GM20000 (cell line): ENCODE data around the gene PMPCA.
"Not testable (repeated sequence)": the region's sequence is repeated elsewhere in the genome, so short reads cannot be mapped to it uniquely, and the experiment has no call there.

Experiments used
- DNase-seq: peaks from one replicate; pipeline ENCODE4 v3.0.0; 2012; ENCODE audit warnings: low spot score
- TF ChIP-seq, protein P1 (sequence below): IDR thresholded peaks from 2 replicates; pipeline ENCODE4 v1.5.1; 2012; ENCODE audit warnings: mild to moderate bottlenecking, control low read depth; ENCODE audit errors: extremely low read depth, missing control alignments

PMPCA gene

DNA sequence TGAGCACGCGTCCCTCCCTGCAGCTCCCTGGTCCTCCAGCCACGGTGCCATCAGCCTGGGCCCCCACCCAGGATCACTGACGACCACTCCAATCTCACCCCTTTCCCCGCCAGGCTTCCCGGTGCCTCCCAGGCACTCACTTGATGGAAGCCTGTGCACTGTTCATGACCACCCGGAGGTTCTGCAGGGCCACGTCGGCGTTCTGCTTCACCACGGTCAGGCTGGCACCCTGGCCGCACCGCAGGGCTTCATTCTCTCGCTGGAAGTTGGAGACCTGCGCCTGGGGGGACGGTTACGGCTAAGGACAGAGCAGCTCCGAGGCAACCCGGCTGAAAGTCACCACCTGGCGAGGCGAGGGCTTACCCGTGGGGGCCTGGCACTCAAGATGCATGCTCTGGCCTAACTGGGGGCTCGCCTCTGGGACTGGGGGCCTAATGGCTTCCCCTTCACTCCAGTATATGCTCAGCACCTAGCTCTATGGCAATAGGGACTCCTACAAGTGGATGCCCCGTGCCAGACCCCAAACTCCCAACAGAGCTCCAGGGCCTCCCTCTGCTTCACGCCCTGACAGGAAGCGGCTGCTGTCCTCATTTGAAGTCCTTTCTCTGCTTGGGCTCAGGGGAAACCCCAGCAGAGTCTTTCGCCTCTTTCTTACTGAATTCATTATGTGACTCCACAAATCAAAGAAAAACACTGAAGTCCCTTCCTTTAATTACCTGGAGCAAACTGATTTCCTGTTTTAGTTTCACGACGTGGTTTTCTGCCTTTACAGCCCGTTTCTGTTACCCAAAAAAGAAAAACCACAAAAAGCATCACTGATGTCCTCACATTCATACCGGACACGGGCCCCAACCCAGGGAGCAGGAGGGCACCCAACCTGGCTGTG is 6.3 kb upstream of the PMPCA start:
- DNase-seq, result peak; percentile 79
- TF ChIP-seq, protein P1, sequence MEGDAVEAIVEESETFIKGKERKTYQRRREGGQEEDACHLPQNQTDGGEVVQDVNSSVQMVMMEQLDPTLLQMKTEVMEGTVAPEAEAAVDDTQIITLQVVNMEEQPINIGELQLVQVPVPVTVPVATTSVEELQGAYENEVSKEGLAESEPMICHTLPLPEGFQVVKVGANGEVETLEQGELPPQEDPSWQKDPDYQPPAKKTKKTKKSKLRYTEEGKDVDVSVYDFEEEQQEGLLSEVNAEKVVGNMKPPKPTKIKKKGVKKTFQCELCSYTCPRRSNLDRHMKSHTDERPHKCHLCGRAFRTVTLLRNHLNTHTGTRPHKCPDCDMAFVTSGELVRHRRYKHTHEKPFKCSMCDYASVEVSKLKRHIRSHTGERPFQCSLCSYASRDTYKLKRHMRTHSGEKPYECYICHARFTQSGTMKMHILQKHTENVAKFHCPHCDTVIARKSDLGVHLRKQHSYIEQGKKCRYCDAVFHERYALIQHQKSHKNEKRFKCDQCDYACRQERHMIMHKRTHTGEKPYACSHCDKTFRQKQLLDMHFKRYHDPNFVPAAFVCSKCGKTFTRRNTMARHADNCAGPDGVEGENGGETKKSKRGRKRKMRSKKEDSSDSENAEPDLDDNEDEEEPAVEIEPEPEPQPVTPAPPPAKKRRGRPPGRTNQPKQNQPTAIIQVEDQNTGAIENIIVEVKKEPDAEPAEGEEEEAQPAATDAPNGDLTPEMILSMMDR, result no peak

DNA sequence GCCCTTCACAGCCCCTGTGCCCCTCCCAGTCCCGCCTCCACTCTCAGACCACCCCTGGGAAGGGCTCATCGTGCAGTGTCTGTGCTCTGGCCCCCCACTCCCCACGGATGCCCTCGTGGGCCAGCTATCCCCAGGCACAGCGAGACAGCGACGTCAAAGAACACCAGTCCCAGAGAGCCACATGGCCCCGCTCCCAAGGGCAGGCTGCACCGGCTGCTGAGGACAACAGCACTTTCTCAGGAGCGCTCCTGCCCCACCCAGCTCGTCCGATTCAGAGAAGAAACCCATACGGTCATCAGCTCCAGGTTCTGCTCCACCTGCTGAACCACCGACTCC is 5.7 kb upstream of the PMPCA start:
- no peak for DNase-seq
- TF ChIP-seq, protein P1, result no peak

DNA sequence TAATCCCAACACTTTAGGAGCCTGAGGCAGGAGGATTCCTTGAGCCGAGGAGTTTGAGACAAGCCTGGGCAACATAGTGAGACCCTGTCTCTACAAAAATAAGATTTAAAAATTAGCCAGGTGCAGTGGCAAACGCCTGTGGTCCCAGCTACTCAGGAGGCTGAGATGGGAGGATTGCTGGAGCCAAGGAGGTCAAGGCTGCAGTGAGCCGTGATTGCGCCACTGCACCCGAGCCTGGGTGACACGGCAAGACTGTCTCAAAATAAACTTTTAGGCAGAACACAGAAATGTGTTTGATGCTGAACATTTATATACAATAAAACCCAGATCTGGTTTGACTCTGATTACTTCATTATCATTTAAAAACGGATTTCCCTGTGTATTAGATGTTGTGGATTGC is 5.0 kb upstream of the PMPCA start:
- DNase-seq, result no peak

DNA sequence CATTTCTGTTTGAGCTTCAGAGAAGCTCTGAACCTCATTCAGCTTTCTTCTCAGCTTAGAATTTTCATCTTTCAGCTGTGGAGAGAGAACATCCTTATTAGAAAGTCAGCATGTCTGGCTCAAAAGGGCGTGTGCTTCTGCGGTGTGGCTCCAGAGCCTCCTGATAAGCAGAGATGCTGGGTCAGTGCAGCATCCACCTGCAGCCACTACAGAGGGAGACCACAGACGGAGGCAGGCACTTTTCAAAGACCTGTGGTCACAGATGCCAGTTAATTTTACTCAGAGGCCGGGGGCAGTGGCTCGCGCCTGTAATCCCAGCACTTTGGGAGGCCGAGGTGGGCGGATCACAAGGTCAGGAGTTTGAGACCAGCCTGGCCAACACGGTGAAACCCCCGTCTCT is 4.6 kb upstream of the PMPCA start:
- not testable (repeated sequence) for DNase-seq

More for the DNA sequence above, 5.0 kb upstream of the PMPCA start:
- TF ChIP-seq, protein P1, result no peak

DNA sequence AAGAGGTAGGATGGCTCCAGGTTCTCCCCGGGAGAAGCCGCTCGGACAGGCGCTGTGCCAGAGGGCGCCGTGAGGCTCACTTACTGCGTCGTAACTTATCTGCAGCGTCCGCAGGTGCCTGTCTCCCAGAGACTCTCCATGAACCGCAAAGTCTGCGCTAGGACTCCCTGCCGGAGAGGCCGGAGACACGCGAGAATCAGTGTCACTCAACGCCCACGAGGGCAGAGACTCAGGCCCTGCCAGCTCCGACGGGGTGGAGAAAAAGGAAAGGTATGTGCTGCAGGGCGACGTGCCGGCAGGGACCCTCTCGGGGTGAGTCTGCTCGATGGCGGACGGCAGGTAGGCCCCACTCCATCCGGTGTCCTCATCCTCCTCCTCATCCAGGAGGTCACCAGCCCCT is 3.4 kb upstream of the PMPCA start:
- DNase-seq, result not testable (repeated sequence)

DNA sequence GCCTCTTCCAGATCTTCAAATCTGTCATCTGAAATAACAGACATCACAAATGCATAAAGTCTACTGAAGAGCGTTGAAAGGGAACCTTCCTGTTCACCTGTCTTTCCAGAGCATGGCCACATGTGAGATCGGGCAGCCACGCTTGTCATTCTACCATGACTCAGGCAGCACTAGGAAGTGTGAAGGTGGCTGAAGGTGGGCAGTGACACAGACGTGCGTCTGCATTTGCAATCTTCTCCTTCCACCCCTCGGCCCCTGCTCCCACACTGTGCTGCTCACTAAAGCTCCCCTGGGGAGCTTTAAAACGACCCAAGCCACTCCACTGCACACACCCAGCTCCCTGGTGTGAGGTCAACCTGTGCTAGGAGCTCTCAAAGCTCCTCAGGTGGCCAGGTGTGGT is 2.5 kb upstream of the PMPCA start:
- no peak for DNase-seq
- TF ChIP-seq, protein P1, result no peak

DNA sequence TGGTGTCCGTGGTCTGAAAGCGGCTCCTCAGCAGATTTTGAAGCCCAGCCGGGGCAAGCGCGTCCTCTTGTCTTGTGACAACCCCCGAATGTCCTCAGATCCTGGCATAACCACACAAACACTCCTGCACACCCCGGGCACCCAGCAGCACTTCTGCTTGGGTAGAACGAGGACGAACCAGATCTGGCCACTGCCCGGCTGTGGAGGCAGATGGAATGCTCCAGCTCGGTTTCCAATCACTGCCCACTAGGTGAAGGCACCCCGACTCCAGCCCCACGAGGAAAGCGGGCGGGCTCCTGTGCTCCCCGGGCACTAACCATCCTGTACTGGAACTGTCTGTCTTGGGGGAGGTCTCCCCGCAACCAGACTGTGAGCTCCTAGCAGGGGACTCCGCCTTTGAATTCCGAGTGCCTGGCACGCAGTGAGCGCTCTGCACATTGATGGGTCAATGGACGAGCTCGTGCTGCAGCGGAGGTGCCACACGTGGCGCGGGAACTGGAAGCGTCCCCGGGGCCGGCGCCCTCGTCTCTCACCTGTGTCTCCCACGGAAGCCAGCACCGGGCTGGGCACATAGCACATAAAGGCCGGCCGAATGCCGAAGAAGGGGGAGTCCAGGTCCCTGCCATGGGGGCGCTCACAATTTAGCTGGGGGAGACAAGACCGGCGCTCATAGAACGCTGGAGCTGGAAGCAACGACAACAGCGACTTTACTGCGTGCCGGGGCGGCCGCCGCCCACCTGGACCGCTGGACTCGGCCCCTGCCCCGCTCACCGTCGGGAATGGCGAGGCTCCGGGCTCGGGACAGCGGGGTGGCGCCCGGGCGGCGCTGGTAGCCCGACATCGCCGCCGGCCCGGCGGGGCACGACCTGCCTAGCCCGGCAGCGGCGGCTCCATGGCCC is 652 bp upstream of the PMPCA start:
- DNase-seq, result peak; percentile 63
- TF ChIP-seq, protein P1, result no peak

DNA sequence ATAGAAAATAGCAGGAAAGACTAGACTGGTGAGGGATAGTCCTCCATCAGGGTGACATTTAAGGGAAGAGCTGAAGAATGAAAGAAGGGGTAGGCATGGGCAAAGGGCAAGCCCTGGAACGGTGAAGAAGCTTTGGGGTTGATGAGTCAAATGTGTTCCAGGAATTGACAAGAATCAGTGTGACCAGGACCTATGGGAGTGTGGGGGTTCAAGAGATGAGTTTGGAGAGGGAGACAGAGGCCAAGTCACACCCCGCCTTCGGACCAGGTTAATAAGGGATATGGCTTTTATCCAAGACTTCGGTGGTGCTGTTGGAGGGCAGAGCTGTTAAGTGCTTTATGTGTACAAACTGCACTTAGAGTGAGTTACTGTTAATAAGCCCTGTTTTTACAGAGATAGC is 920 bp downstream of the PMPCA start:
- TF ChIP-seq, protein P1, result no peak
- DNase-seq, result no peak
